Transverse colon (tissue), 4 donors: ENCODE measurements around the gene SGO2. TPM values are rescaled to one million over a fixed set of nuclear protein-coding genes. Genes with fewer than 3 reads are reported as not detected.

Experiments
- DNase-seq: peaks from one replicate; pipeline ENCODE4 v3.0.0-alpha.2; 2019
- H3K27ac ChIP-seq, 4 donors: fragments of 200-600 bp; sonication (generic); 2 replicates each; pipeline ENCODE4 v1.5.1; 2016 to 2018; ENCODE audit warnings: inconsistent platforms in 4 of 4
- H3K27me3 ChIP-seq: fragments of 200-600 bp; sonication (generic); 2 replicates; pipeline ENCODE4 v1.5.1; 2017; ENCODE audit warnings: inconsistent platforms
- H3K36me3 ChIP-seq, 4 donors: fragments of 200-600 bp; sonication (generic); 2 replicates each; pipeline ENCODE4 v1.5.1; 2017 to 2019; ENCODE audit warnings: inconsistent platforms in 4 of 4
- H3K4me1 ChIP-seq, 4 donors: fragments of 200-600 bp; sonication (generic); 2 replicates each; pipeline ENCODE4 v1.5.1; 2017 to 2020; ENCODE audit warnings: inconsistent platforms in 4 of 4
- H3K4me3 ChIP-seq, 4 donors: fragments of 200-600 bp; sonication (generic); 1 replicate in 1 of 4; 2 replicates in 3 of 4; pipeline versions ENCODE4 v1.5.1 to v1.6.1; 2017 to 2019; ENCODE audit warnings: inconsistent platforms in 4 of 4
- H3K9me3 ChIP-seq, 2 donors: fragments of 200-600 bp; sonication (generic); 2 replicates each; pipeline ENCODE4 v1.5.1; 2017 to 2019; ENCODE audit warnings: inconsistent platforms in 2 of 2
- EP300 ChIP-seq: sonication (generic); formaldehyde crosslinking; IDR thresholded peaks from one replicate; pipeline ENCODE4 v1.6.1; 2017; ENCODE audit warnings: antibody characterized with exemption, low read depth
- POLR2A ChIP-seq: fragments of 450-650 bp; IDR thresholded peaks from one replicate; pipeline ENCODE4 v1.6.1; 2016; ENCODE audit warnings: antibody characterized with exemption, mild to moderate bottlenecking, moderate library complexity
- POLR2AphosphoS5 ChIP-seq, 3 donors: sonication (generic); formaldehyde crosslinking; IDR thresholded peaks; one replicate each; pipeline ENCODE4 v1.6.1; 2016; ENCODE audit warnings: antibody characterized with exemption in 3 of 3
- WGBS, 2 donors: methylation state at CpG; one replicate each; pipeline ENCODE4 v1.1.5; 2018; ENCODE audit warnings: low coverage in 1 of 2; 5-methylcytosine and 5-hydroxymethylcytosine counted together
- in situ Hi-C, 4 donors: fragments of 200-750 bp; cut with MboI; loops; one replicate each; pipeline versions ENCODE4 v1.15.0 to v1.15.1; 2017; ENCODE audit warnings: low sequenced_read_pairs in 3 of 4, low pct_ligation_motif_present in 1 of 4, low pct_unique_long_range_greater_than_20kb in 1 of 4
- intact Hi-C: fragments of 100-400 bp; cut with DNase I; formaldehyde crosslinking; loops from one replicate; pipeline ENCODE4 v1.15.1; 2023; ENCODE audit warnings: low total_unique reads
- total RNA-seq, 4 donors: library from RNA; depleted of rRNA; stranded (reverse); fragments of >200 nt; gene quantifications; one replicate each; pipeline ENCODE4 v1.1.0, GENCODE V29; 2016
- TF ChIP-seq, protein P1 (sequence below), 5 experiments: fragments of 200-600 bp in 3 of 5; fragments of 450-650 bp in 2 of 5; sonication (generic) in 3 of 5; IDR thresholded peaks; 1 replicate in 2 of 5; 2 replicates in 3 of 5; pipeline ENCODE4 v1.5.1; 2016 to 2017; ENCODE audit warnings: antibody characterized with exemption in 5 of 5, inconsistent platforms in 3 of 5, mild to moderate bottlenecking in 2 of 5, moderate library complexity in 1 of 5

SGO2 gene
- total RNA-seq, 4 donors from 2014 or later = 0.75 to 4.8 (median 2.9) TPM

DNA sequence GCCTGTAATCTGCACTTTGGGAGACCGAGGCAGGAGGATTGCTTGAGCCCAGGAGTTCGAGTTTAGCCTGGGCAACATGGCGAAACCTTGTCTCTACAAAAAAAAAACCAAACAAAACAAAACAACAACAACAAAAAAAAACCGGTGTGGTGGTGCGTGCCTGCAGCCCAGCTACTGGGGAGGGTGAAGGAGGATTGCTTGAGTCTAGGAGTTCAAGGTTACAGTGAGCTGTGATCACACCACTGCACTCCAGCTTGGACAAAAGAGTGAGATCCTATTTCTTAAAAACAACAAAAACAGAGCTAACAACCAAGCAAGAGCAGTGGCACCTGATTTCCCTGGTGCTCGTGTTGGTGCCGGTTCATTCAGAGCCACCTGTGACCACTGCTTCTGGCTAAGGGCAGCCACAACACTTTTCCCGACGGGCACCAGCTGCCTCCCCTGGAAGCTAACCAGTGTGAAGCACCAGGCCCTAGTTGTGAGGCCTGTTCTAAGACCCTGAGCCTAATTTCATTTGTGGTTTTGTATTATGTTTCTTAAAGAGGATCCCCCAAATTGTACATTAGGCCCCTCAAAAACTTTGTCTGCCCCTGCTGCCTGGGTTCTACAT lies 61.1 kb downstream of the SGO2 start:
- no peak for TF ChIP-seq POLR2AphosphoS5 (IDR thresholded peaks at IDR 0.05)
- TF ChIP-seq POLR2A = no peak
- TF ChIP-seq, protein P1, sequence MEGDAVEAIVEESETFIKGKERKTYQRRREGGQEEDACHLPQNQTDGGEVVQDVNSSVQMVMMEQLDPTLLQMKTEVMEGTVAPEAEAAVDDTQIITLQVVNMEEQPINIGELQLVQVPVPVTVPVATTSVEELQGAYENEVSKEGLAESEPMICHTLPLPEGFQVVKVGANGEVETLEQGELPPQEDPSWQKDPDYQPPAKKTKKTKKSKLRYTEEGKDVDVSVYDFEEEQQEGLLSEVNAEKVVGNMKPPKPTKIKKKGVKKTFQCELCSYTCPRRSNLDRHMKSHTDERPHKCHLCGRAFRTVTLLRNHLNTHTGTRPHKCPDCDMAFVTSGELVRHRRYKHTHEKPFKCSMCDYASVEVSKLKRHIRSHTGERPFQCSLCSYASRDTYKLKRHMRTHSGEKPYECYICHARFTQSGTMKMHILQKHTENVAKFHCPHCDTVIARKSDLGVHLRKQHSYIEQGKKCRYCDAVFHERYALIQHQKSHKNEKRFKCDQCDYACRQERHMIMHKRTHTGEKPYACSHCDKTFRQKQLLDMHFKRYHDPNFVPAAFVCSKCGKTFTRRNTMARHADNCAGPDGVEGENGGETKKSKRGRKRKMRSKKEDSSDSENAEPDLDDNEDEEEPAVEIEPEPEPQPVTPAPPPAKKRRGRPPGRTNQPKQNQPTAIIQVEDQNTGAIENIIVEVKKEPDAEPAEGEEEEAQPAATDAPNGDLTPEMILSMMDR (IDR thresholded peaks at IDR 0.05) = no peak
- TF ChIP-seq EP300 = no peak
- Histone ChIP-seq H3K27ac (peak overlapping the region in 2 of 4 donors; percentile 70), H3K27me3 (no peaks in the 10 kb centered on the region), H3K9me3 (no peaks in the 10 kb centered on the region), H3K36me3 (no peaks in the 10 kb centered on the region), H3K4me1 (peaks cover 0 to 14% (median 10%) of the 10 kb centered on the region in 4 donors), H3K4me3 (peak overlapping the region in 1 of 4 donors; percentile 71)
- in situ Hi-C loops (loop anchor here in 1 of 4 donors (10.0 kb wide), 1 partner anchor 118 kb away; no protein-coding TSS in a partner anchor), intact Hi-C loops (loop anchor here (1.0 to 10.0 kb wide), 2 partner anchors 33 to 118 kb away; no protein-coding TSS in a partner anchor)
- DNase-seq = no peak
- 89 to 96% methylated on average over 5 to 9 of the region's 9 CpGs for WGBS, 2 donors

DNA sequence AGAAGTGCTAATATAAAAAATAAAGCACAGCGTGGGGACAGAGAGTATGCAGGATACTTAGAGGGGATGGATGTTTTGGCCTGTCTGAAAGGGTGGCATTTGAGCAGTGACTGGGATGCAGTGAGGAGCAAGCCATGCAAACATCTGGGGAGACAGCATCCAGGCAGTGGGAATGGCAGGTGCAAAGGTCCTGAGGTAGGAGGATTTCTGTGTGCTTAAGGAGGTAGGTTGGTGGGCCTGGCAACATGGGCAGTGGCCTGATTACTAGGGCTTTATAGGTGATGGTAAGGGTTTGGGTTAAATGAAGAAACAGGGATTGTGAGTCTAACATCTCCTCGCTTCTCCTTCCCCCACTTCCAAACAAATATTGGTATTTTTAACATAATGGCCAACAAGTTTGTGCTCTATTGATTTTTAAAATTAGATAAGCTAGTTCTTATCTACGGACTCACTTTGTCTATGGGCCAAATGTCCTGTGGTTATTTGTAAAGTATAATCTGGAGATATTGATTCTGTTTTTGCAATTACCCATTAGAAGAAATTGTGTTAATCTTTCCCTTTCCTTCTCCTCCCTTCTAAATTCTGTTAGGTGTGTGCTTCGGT lies 62.2 kb downstream of the SGO2 start:
- intact Hi-C loops = loop anchor here (10.0 kb wide), 1 partner anchor 117 kb away; no protein-coding TSS in a partner anchor

DNA sequence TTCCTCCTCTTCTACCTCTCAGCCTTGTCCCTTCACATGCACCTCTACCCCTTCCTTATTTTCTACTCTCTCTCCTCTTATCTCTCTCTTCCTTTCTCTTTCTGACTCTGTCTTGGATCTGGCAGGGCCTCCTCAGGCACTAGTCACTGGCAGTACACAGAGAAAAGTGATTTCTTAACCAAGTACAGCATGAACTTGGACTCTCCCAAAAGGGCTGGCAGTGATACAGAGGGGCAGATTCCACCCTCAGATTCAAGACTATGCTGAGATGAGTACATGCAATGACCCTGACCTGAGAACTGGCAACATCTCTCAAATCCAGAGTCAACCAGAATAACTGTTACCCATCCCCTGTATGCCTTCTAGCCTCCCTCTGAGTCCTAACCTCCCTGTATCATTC lies 64.1 kb downstream of the SGO2 start:
- peaks cover 0 to 18% (median 11%) of the 10 kb centered on the region in 4 donors for H3K4me1 ChIP-seq
- no peak overlapping the region for H3K27ac ChIP-seq
- intact Hi-C loops = no loop called here
- no peaks in the 10 kb centered on the region for H3K27me3 ChIP-seq
- H3K4me3 ChIP-seq = no peak overlapping the region
- H3K36me3 ChIP-seq = no peaks in the 10 kb centered on the region
- DNase-seq = no peak
- H3K9me3 ChIP-seq = no peaks in the 10 kb centered on the region
- in situ Hi-C loops = no loop called here
- TF ChIP-seq POLR2AphosphoS5 (IDR thresholded peaks at IDR 0.05) (no peak), POLR2A (no peak), EP300 (no peak)
- TF ChIP-seq, protein P1 (IDR thresholded peaks at IDR 0.05) = no peak

More for the DNA sequence above, 62.2 kb downstream of the SGO2 start:
- no peak for DNase-seq
- 90 to 100% methylated on average over 3 to 4 of the region's 4 CpGs for WGBS, 2 donors
- H3K27me3 ChIP-seq = no peaks in the 10 kb centered on the region
- H3K4me1 ChIP-seq = peaks cover 0 to 19% (median 11%) of the 10 kb centered on the region in 4 donors
- H3K9me3 ChIP-seq = no peaks in the 10 kb centered on the region
- TF ChIP-seq, protein P1 (IDR thresholded peaks at IDR 0.05) = no peak
- TF ChIP-seq EP300 (no peak), POLR2A (no peak), POLR2AphosphoS5 (IDR thresholded peaks at IDR 0.05) (no peak)
- H3K4me3 ChIP-seq = no peak overlapping the region
- in situ Hi-C loops = loop anchor here in 1 of 4 donors (10.0 kb wide), 1 partner anchor 117 kb away; no protein-coding TSS in a partner anchor
- H3K27ac ChIP-seq = no peak overlapping the region
- H3K36me3 ChIP-seq = no peaks in the 10 kb centered on the region

DNA sequence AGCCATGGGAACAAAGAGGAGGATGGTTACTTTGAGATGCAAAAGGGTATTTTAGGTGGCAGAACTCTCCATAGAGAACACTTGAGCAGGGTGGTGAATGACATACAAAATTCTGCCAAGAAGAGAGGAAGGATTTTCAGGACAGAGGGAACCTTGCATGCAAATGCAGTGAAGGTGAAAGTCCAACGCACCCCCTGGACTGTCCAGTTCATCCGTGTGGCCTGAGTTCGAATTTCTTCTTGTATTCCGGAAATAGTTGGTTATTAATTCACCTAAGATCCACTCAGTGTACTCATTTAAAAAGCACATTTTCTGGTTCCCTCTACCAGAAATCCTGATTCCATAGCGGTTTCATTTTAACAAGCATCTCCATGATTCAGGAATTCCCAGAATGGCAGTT lies 65.3 kb downstream of the SGO2 start:
- in situ Hi-C loops = no loop called here
- no peaks in the 10 kb centered on the region for H3K36me3 ChIP-seq
- no peak overlapping the region for H3K4me3 ChIP-seq
- H3K4me1 ChIP-seq = peaks cover 0 to 11% (median 5%) of the 10 kb centered on the region in 4 donors
- no peak overlapping the region for H3K27ac ChIP-seq
- no peak for DNase-seq
- WGBS, 2 donors = 79 to 81% methylated on average over 5 of the region's 5 CpGs
- no peaks in the 10 kb centered on the region for H3K27me3 ChIP-seq
- TF ChIP-seq, protein P1 (IDR thresholded peaks at IDR 0.05) = no peak
- TF ChIP-seq POLR2AphosphoS5 (IDR thresholded peaks at IDR 0.05) (no peak), POLR2A (no peak), EP300 (no peak)
- H3K9me3 ChIP-seq = no peaks in the 10 kb centered on the region
- intact Hi-C loops = no loop called here
